Right ventricle myocardium superior (tissue), 1 donor: ENCODE data around the gene R3HDML. TPM values are rescaled to one million over a fixed set of nuclear protein-coding genes. Genes with fewer than 3 reads are reported as not detected.

Experiments used
- ATAC-seq: fragments of 200-7000 bp; cut with Tn5 transposase; one replicate; pipeline ENCODE4 v1.9.1; 2020; ENCODE audit warnings: mild to moderate bottlenecking; ENCODE audit not compliant: poor library complexity
- DNase-seq: peaks from one replicate; pipeline ENCODE4 v3.0.0-alpha.2; 2020
- intact Hi-C: fragments of 100-400 bp; cut with DNase I; formaldehyde crosslinking; loops from one replicate; pipeline ENCODE4 v1.11.2; 2022
- total RNA-seq: library from RNA; stranded (reverse); fragmentation: NEBNext Ultra II Directional; extraction: Animal tissue kit (Norgen Biotek cat#: 25700); gene quantifications from one replicate; pipeline ENCODE4 v1.2.1, GENCODE V29; 2021
- donor health status: DM: no; HTN: yes; CAD: no; lungs with severe emphysema.

Gene R3HDML
- total RNA-seq, 1 donor from 2014 or later = not detected

DNA sequence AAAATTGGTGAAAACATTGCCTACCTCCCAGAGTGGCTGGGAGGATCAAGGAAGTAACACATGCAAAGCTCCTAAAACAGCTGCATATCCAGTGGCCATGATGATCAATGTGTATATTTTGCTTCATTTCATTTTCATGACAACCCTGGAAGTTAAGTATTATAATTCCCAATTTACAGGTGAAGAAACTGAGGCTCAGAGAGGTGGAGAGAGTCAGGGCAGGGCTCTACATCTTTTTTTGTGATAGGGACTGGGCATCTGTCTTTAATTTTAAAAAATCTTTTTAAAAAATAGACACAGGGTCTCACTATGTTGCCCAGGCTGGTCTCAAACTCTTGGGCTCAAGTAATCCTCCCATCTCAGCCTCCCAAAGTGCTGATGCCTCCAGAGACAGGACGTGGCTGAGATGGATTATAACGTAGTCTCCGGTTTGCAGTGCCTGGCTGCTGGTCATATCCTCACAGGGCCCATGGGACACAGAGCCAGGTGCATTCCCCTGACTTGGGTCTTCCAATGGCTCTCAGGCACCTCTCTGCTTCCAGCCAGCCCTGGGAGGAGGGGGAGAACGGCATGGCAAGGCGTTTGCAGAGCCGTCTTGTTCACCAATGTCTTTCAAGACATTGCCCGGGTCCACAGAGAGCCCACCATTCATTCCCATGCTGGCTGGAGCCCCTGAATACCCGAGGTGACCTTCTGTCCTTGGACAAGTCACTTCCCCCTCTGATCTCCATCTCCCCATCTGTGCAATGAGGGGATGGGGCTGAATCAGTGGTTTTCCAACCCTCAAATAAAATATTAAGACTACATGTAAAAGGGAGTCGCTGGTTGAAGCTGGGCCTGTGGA, 57.0 kb downstream of the R3HDML start:
- intact Hi-C loops = loop anchor here (5.0 kb wide), 1 partner anchor 73 kb away; no protein-coding TSS in a partner anchor
- DNase-seq (no peak), ATAC-seq (no peak)

DNA sequence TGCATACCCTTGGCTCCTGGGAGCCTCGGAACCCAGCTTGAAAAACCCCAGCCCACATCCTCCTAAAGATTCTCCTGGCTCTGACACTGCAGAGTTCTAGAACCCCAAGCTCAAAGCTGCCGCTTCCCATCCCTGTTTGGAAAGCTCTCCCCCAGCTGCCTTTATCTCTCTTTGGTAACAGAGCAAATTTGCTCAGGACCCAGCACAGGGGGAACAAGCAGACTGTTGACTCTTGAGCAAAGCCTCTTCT, 57.5 kb downstream of the R3HDML start:
- no peak for DNase-seq
- no peak for ATAC-seq
- intact Hi-C loops = loop anchor here (5.0 kb wide), 1 partner anchor 73 kb away; no protein-coding TSS in a partner anchor

DNA sequence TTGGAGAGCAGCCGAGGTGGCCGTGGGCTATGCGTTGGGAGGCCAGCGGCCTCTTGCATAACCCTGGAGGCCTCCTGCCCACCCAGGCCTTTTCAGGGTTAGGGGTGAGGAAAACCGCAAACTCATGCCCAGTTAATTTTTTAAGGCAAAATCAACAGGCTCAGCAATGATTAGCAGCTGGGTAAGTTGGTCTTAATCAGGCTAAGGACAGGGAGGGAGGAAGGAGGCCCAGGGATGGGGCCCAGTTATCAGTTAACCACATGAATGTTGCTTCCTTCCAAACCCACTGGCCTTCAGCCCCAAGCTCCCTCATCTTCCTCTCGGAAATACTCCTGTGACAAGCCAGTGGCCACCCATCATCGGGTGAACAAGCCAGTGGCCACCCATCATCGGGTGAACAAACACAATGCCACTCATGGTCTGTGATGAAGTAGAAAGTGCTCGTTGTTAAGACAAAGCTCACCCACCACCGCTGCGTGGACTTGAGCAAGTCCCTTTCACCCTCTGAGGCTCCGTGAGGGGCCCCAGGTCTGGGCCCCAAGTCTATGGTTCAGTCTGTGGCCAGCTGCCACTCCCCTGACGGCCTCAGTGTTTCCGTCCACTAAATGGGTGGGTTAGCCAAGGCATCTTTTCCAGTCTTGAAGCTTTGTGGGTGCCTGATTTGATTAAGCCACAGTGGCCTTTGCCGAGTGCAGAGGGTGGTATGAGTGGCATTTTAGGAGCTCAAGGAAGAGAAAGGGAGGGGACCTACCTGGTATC, 58.0 kb downstream of the R3HDML start:
- peak; percentile 31 for ATAC-seq
- intact Hi-C loops = loop anchor here (5.0 kb wide), 1 partner anchor 72 kb away; no protein-coding TSS in a partner anchor

DNA sequence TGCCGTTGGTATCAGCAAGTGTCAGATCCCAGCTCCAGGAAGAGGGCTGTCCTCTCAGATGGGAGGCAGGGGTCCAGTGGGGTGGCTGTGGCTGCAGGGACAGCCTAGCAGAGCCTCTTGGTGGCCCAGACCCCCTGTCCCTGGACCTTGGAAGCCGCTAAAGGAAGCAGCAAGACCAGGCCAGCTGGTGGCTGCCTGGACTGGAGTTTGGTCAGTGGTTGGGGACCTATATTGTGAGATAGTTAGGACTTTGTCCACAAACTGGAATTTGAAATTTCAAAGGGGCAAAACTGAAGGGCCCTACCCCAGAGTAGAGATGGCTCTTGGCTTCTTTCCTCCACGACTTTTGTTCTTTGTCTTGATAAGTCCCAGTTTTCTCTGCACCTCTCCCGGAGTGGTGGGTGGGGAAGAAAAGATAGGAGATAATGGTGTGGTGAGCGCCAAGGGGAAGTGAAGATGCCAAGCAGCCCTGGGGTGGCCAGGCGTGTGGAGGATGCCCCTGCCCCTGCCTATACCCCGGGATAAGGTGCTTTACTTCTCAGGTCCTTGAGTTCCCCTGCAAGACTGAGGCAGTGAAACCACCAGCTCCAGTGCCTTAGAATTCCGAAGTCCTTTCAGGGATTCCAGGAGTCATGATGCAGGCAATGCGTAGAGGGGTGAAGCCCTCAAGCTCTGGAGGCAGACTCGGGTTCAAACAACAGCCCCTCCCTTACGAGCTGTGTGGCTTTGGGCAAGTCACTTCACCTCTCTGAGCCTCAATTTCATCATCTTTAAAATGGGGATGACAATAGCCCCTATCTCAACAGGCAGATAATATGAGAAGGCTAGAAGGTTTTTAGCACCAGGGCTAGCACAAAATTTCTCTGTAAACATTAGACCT, 58.9 kb downstream of the R3HDML start:
- no peak for ATAC-seq

More for the DNA sequence above, 58.0 kb downstream of the R3HDML start:
- no peak for DNase-seq

DNA sequence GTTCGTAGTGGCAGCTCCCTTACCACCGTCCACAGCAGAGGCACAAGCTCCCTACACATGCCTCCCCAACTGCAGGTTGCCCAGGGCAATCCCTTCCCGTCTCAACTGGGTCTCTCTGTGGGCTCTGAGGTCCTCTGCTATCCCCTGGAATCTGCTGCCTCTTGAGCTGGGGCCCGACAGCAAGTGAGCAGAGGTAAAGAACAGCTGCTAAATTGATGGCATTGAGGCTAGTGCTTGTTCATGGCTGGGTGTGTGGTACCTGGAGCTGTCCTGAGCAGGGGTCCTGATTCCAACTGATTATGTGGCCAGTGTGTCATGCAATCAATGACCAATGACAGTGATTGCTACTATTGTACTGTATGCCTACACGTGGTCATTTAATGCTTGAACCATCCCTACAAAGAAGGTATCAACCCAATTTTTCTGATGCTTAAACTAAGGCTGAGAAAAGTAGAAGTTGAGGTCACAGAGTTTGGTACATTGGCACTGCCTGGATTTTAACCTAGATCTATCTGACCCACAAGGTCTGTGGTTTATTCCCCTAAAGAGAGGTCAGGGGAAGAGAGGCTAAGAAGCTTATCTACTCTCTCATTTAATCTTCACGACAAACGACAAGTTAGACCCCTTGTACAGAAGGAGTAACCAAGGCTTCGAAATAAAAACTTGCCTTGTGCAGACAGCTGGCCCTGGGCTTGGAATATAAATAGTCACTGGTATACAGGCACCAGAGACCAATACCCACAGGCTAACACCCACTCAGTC, 59.7 kb downstream of the R3HDML start:
- DNase-seq (no peak), ATAC-seq (no peak)
- intact Hi-C loops = no loop called here

More for the DNA sequence above, 58.9 kb downstream of the R3HDML start:
- no peak for DNase-seq
- intact Hi-C loops = no loop called here

DNA sequence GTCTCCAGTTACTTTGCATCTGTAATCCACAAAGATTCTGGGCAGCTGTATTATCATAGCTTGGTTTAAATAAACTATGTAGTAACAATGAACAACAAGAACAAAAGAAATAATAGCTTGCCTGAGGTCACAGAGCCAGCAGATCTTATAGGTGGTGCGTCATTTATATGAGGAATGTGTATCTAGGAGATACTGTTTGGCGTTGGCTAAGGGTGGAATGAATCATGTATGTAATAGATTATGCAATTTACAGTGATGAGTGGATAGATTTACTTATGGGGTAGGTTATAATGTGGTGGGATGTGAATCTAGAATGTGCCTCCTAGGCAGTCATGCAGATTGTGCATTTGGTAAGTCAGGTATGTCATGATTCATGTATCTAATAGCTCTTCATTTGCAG, 61.5 kb downstream of the R3HDML start:
- ATAC-seq (no peak), DNase-seq (no peak)
- intact Hi-C loops = no loop called here

DNA sequence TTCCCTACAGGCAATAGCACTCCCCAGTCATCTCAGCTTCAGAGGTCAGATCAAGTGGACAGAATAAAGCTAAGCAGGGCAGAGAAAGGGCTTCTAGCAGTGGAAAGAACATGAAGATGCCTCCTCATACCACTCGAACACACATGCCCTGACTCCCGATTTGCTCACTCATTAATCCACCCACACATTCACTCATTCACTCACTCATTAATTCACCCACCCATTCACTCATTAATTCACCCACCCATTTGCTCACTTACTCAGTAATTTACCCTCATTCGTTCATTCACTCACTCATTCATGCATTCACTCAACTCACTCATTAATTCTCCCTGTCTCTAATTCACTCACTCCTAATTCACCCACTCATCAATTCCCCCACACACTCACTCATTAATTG, 62.6 kb downstream of the R3HDML start:
- ATAC-seq (no peak), DNase-seq (no peak)
- intact Hi-C loops = no loop called here

DNA sequence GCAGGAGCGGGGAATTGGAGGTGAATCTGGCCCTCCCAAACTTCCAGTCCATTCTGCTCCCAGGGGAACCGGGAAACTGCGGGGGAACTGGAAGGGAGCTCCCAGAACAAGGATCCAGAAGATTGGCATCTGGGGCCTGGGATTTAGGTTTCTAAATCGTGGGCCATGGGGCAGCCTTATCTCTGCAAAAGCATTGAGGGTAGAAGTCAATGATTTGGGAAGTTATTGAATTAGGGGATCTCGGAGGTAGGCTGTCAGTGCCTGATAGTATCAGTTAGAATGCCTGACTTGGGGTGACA, 63.8 kb downstream of the R3HDML start:
- ATAC-seq = no peak
- DNase-seq = no peak
- intact Hi-C loops = no loop called here

Other genes with a start within 250 kb of the R3HDML start
- 181 TPM for gene JPH2, start 149.9 kb upstream of the R3HDML start, total RNA-seq
- gene OSER1, start 126.3 kb upstream of the R3HDML start, total RNA-seq = 32.8 TPM
- not detected for gene GDAP1L1, start 89.7 kb upstream of the R3HDML start, total RNA-seq
- 150 TPM for gene FITM2, start 25.8 kb upstream of the R3HDML start, total RNA-seq
- not detected for gene HNF4A, start 18.7 kb downstream of the R3HDML start, total RNA-seq
- gene TTPAL, start 138.8 kb downstream of the R3HDML start, total RNA-seq = 3.4 TPM
- 84.4 TPM for gene SERINC3, start 185.0 kb downstream of the R3HDML start, total RNA-seq
- gene PKIG, start 245.5 kb downstream of the R3HDML start, total RNA-seq = 180 TPM